Spleen (tissue), 11 donors: ENCODE measurements around the gene UFSP2. TPM values are rescaled to one million over a fixed set of nuclear protein-coding genes. Genes with fewer than 3 reads are reported as not detected.

Experiments
- DNase-seq: peaks from one replicate; pipeline ENCODE4 v3.0.0-alpha.2; 2020
- H3K27ac ChIP-seq, 8 donors: fragments of 200-600 bp; sonication (generic) in 7 of 8; 1 replicate in 4 of 8; 2 replicates in 4 of 8; pipeline versions ENCODE4 v1.5.0 to v1.8.0; 2016 to 2021; ENCODE audit warnings: inconsistent platforms in 4 of 8, mild to moderate bottlenecking in 4 of 8, moderate library complexity in 1 of 8
- H3K27me3 ChIP-seq, 7 donors: fragments of 200-600 bp; sonication (generic) in 6 of 7; replicated peaks in 1 of 7; 1 replicate in 4 of 7; 2 replicates in 3 of 7; pipeline versions ENCODE4 v1.5.0 to v1.8.0; 2016 to 2021; ENCODE audit warnings: inconsistent platforms in 3 of 7, mild to moderate bottlenecking in 1 of 7
- H3K36me3 ChIP-seq, 6 donors: fragments of 200-600 bp; sonication (generic) in 5 of 6; 1 replicate in 4 of 6; 2 replicates in 2 of 6; pipeline versions ENCODE4 v1.5.0 to v1.8.0; 2016 to 2021; ENCODE audit warnings: inconsistent platforms in 2 of 6
- H3K4me1 ChIP-seq, 6 donors: fragments of 200-600 bp; sonication (generic) in 5 of 6; 1 replicate in 3 of 6; 2 replicates in 3 of 6; pipeline versions ENCODE4 v1.5.0 to v1.8.0; 2016 to 2021; ENCODE audit warnings: inconsistent platforms in 3 of 6
- H3K4me3 ChIP-seq, 8 donors: fragments of 200-600 bp; sonication (generic) in 7 of 8; 1 replicate in 4 of 8; 2 replicates in 4 of 8; pipeline versions ENCODE4 v1.5.0 to v1.8.0; 2016 to 2021; ENCODE audit warnings: inconsistent platforms in 4 of 8, mild to moderate bottlenecking in 4 of 8, moderate library complexity in 2 of 8
- H3K9me3 ChIP-seq, 8 donors: fragments of 200-600 bp; sonication (generic) in 7 of 8; 1 replicate in 4 of 8; 2 replicates in 4 of 8; pipeline versions ENCODE4 v1.5.0 to v1.8.0; 2016 to 2021; ENCODE audit warnings: inconsistent platforms in 4 of 8
- CTCF ChIP-seq, 11 experiments: fragments of 200-600 bp in 7 of 11; fragments of 450-650 bp in 4 of 11; sonication (generic) in 4 of 11; IDR thresholded peaks in 8 of 11; conservative IDR thresholded peaks in 3 of 11; 1 replicate in 7 of 11; 2 replicates in 4 of 11; pipeline versions ENCODE4 v1.4.0 to v1.8.0; 2016 to 2021; ENCODE audit warnings: antibody characterized with exemption in 11 of 11, inconsistent platforms in 4 of 11, mild to moderate bottlenecking in 1 of 11
- POLR2A ChIP-seq, 3 donors: fragments of 450-650 bp; IDR thresholded peaks; one replicate each; pipeline ENCODE4 v1.5.1; 2017; ENCODE audit warnings: antibody characterized with exemption in 3 of 3, mild to moderate bottlenecking in 1 of 3
- POLR2AphosphoS5 ChIP-seq, 3 donors: sonication (generic); formaldehyde crosslinking; IDR thresholded peaks; one replicate each; pipeline ENCODE4 v1.5.1; 2017; ENCODE audit warnings: antibody characterized with exemption in 3 of 3
- WGBS, 5 donors: extraction: QIAGEN DNeasy Blood & Tissue Kit in 3 of 5; methylation state at CpG; one replicate each; pipeline versions ENCODE4 v1.1.5 to v1.1.7; 2013 to 2018; 5-methylcytosine and 5-hydroxymethylcytosine counted together
- intact Hi-C: fragments of 100-400 bp; cut with DNase I; formaldehyde crosslinking; loops from one replicate; pipeline ENCODE4 v1.15.0; 2023; ENCODE audit warnings: low total_unique reads
- polyA plus RNA-seq, 3 donors: library from polyadenylated mRNA; stranded (reverse); fragments of 200-250 nt; gene quantifications; one replicate each; pipeline ENCODE4 v1.2.1, GENCODE V29; 2013
- total RNA-seq, 7 donors: library from RNA; depleted of rRNA in 3 of 7; stranded (reverse); fragments of >200 nt in 3 of 7; fragmentation: NEBNext Ultra II Directional in 4 of 7; extraction: Animal tissue kit (Norgen Biotek cat#: 25700) in 4 of 7; gene quantifications; one replicate each; pipeline versions ENCODE4 v1.1.0 to v1.2.1, GENCODE V29; 2016 to 2021
- donor health status: healthy with polysubstance abuse.
- donor health status: DM: no; HTN: no; CAD: no; lungs with moderate emphysema.
- donor health status: DM: no; HTN: no; CAD: no.
- donor health status: Bipolar disorder and iron deficiency.
- donor health status: healthy.
- donor health status: DM: no; HTN: no; CAD: no.
- donor health status: DM: yes; HTN: yes; CAD: no.

The UFSP2 gene
- total and polyA plus RNA-seq, 10 donors: 11.0 to 44.1 (median 25.0) TPM

GRCh38 chr4:185395956-185396723 is 29.6 kb downstream of the UFSP2 start:
- Histone ChIP-seq H3K4me3 (peak overlapping the region; percentile 54 to 83 (median 80)), H3K36me3 (peaks cover 0 to 26% (median 15%) of the 10 kb centered on the region in 6 donors), H3K9me3 (no peaks in the 10 kb centered on the region), H3K27me3 (no peaks in the 10 kb centered on the region), H3K4me1 (peaks cover 6 to 57% (median 31%) of the 10 kb centered on the region in 6 donors), H3K27ac (peak overlapping the region; percentile 95 to 100 (median 99))
- DNase-seq: peak; percentile 99
- intact Hi-C loops: no loop called here
- TF ChIP-seq CTCF (IDR thresholded peaks at IDR 0.05 in 8 of 11, conservative IDR thresholded peaks at IDR 0.05 in 3 of 11) (peak in 1 of 11 experiments; percentile 31), POLR2A (IDR thresholded peaks at IDR 0.05) (peak; percentile 39 to 80 (median 80)), POLR2AphosphoS5 (IDR thresholded peaks at IDR 0.05) (peak; percentile 97 to 98 (median 98))
- WGBS, 5 donors: 0 to 1% (median 0%) methylated on average over 37 to 98 of the region's 98 CpGs

- Histone ChIP-seq H3K27me3 (no peaks in the 10 kb centered on the region), H3K4me1 (peaks cover 6 to 57% (median 31%) of the 10 kb centered on the region in 6 donors), H3K36me3 (peaks cover 0 to 19% (median 10%) of the 10 kb centered on the region in 6 donors), H3K27ac (peak within 1 kb of the TSS; percentile 95 to 100 (median 99)), H3K4me3 (peak within 1 kb of the TSS; percentile 54 to 83 (median 80)), H3K9me3 (no peaks in the 10 kb centered on the region)
- 2 to 6% (median 4%) methylated on average over 12 of the region's 12 CpGs for WGBS, 5 donors
- TF ChIP-seq POLR2AphosphoS5 (IDR thresholded peaks at IDR 0.05): no peak
- peak in 1 of 3 donors; percentile 15 for TF ChIP-seq POLR2A (IDR thresholded peaks at IDR 0.05)
- intact Hi-C loops: no loop called here
- no peak for DNase-seq
Observed at GRCh38 chr4:185395238-185395955, 30.4 kb downstream of the UFSP2 start, which contains the start of gene LRP2BP. Gene LRP2BP (minus strand): TSS chr4:185395924. CDS start chr4:185378186, 17,738 bp downstream.

- Histone ChIP-seq H3K4me3 (peak overlapping the region; percentile 54 to 83 (median 80)), H3K9me3 (no peaks in the 10 kb centered on the region), H3K36me3 (peaks cover 0 to 12% (median 5%) of the 10 kb centered on the region in 6 donors), H3K4me1 (peaks cover 6 to 57% (median 31%) of the 10 kb centered on the region in 6 donors), H3K27me3 (no peaks in the 10 kb centered on the region), H3K27ac (peak overlapping the region; percentile 95 to 100 (median 99))
- no peak for DNase-seq
- 46 to 55% (median 47%) methylated on average over 12 of the region's 12 CpGs for WGBS, 5 donors
- TF ChIP-seq CTCF (IDR thresholded peaks at IDR 0.05 in 8 of 11, conservative IDR thresholded peaks at IDR 0.05 in 3 of 11) (no peak), POLR2A (IDR thresholded peaks at IDR 0.05) (no peak), POLR2AphosphoS5 (IDR thresholded peaks at IDR 0.05) (no peak)
- intact Hi-C loops: loop anchor here (5.0 kb wide), 1 partner anchor 192 kb away; the partner anchor contains the start of gene CFAP97
Observed at GRCh38 chr4:185394568-185395237, 31.1 kb downstream of the UFSP2 start.

- H3K36me3 ChIP-seq: no peaks in the 10 kb centered on the region
- H3K27me3 ChIP-seq: no peaks in the 10 kb centered on the region
- intact Hi-C loops: loop anchor here (5.0 kb wide), 1 partner anchor 190 kb away; the partner anchor contains the start of gene CFAP97
- H3K27ac ChIP-seq: no peak overlapping the region
- no peak overlapping the region for H3K4me3 ChIP-seq
- H3K9me3 ChIP-seq: no peaks in the 10 kb centered on the region
- peaks cover 1 to 35% (median 19%) of the 10 kb centered on the region in 6 donors for H3K4me1 ChIP-seq
- WGBS, 5 donors: 89 to 97% (median 91%) methylated on average over 1 of the region's 1 CpG
- no peak for DNase-seq
- TF ChIP-seq CTCF (IDR thresholded peaks at IDR 0.05 in 8 of 11, conservative IDR thresholded peaks at IDR 0.05 in 3 of 11): no peak
- no peak for TF ChIP-seq POLR2AphosphoS5 (IDR thresholded peaks at IDR 0.05)
- TF ChIP-seq POLR2A (IDR thresholded peaks at IDR 0.05): no peak
Observed at GRCh38 chr4:185392156-185392555, 33.6 kb downstream of the UFSP2 start.
